ENCODE data around the gene SELENOO. TPM values are rescaled to one million over a fixed set of nuclear protein-coding genes. Genes with fewer than 3 reads are reported as not detected.

SELENOO gene
- total RNA-seq, 1 donor = 15.5 TPM

- peak overlapping the region; percentile 72 for H3K4me3 ChIP-seq (ENCODE audit: low read depth, low read length)
- peak; percentile 35 for DNase-seq (ENCODE audit: low read depth)
- TF ChIP-seq CTCF (IDR thresholded peaks at IDR 0.05; ENCODE audit: insufficient read depth, low read length) = no peak
Observed at GRCh38 chr22:50186761-50187523, 13.9 kb upstream of the SELENOO start.

- no peak for TF ChIP-seq CTCF (IDR thresholded peaks at IDR 0.05; ENCODE audit: insufficient read depth, low read length)
- DNase-seq (ENCODE audit: low read depth) = no peak
- H3K4me3 ChIP-seq (ENCODE audit: low read depth, low read length) = no peak overlapping the region
Observed at GRCh38 chr22:50188356-50188755, 12.5 kb upstream of the SELENOO start.

- DNase-seq (ENCODE audit: low read depth) = no peak
- TF ChIP-seq CTCF (IDR thresholded peaks at IDR 0.05; ENCODE audit: insufficient read depth, low read length) = no peak
Observed at GRCh38 chr22:50189184-50189848, 11.5 kb upstream of the SELENOO start.

GRCh38 chr22:50189849-50190181 lies 11.0 kb upstream of the SELENOO start:
- peak; percentile 30 for DNase-seq (ENCODE audit: low read depth)
- H3K4me3 ChIP-seq (ENCODE audit: low read depth, low read length) = peak overlapping the region; percentile 63
- no peak for TF ChIP-seq CTCF (IDR thresholded peaks at IDR 0.05; ENCODE audit: insufficient read depth, low read length)

More at GRCh38 chr22:50189184-50189848, 11.5 kb upstream of the SELENOO start:
- no peak overlapping the region for H3K4me3 ChIP-seq (ENCODE audit: low read depth, low read length)

GRCh38 chr22:50190182-50190940 lies 10.4 kb upstream of the SELENOO start:
- peak overlapping the region; percentile 63 for H3K4me3 ChIP-seq (ENCODE audit: low read depth, low read length)

More at GRCh38 chr22:50190182-50190940, 10.4 kb upstream of the SELENOO start:
- peak; percentile 59 for DNase-seq (ENCODE audit: low read depth)
- peak; percentile 48 for TF ChIP-seq CTCF (IDR thresholded peaks at IDR 0.05; ENCODE audit: insufficient read depth, low read length)

Measured in fibroblast of the aortic adventitia (primary cell).